ENCODE measurements around the gene ARHGAP26. TPM values are rescaled to one million over a fixed set of nuclear protein-coding genes. Genes with fewer than 3 reads are reported as not detected.
"Not testable (repeated sequence)": the region's sequence is repeated elsewhere in the genome, so short reads cannot be mapped to it uniquely, and the experiment has no call there.

ARHGAP26 gene
- total RNA-seq, 1 donor from 2014 or later = 7.4 TPM

DNA sequence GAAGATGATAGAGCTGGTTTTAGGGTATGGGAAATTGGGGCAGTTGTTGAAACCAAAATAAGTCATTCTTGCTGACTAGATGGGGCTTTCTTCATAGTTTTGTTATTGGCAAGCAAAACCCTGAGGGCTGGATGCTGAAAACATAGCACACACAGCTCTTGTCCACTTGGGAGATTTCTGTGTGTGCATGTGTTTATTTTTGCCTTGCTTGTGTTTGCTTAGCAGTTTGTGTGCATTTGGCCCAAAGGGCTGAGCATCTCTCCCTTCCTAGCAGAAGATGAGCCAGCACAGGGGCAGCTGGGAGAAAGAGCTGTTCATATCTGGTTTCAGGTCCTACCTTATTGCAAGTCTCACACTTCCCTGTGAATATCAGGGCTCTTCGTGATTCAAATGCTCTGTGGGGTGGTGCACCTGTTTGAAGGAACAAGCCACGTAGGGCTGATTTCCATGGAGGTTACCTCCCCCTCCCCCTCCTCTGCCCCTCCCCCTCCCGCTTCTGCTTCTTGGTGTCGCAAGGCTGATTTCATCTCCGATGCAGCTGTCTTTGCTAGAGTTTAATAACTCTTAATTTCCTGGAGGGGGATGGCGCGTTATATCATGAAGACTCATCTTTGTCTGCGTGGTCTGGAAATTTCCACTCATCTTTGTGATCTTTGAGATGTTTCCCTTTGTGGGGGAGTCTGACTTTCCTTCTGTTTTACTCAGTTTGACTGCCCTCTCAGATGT, 296.5 kb downstream of the ARHGAP26 start:
- DNase-seq (ENCODE audit: low spot score) (no peak), ATAC-seq (no peak)

DNA sequence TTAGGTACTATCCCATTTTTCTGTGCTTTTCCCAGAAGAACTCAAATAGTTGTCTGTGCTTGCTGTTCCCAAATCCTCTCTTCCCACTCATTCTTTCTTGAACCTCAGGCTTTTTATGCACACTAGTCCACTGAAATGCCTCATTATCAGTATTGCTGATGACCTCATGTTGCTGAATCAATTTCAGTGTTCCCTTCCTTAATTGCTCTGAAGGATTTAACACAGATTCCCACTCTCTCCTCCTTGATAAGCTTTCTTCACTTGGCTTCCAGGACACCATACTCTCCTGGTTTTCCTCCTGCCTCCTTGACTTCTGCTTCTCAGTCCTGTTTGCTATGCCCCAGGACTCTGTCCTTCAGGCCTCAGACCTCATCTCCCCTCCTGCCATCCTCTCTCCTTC, 298.5 kb downstream of the ARHGAP26 start:
- DNase-seq (ENCODE audit: low spot score) = no peak
- no peak for ATAC-seq

DNA sequence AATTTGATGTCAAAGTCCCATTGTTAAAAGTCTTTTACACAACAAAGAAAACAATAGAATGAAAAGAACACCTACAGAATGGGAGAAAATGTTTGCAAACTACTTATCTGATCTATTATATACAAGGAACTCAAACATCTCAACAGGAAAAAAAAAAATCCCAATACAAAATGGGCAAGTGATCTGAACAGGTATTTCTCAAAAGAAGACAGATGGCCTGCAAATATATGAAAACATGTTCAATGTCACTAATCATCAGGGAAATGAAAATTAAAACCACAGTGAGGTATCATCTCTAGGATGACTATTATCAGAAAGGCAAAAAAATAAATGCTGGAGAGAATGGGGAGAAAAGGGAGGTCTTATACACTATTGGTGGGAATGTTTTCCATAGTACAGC, 301.8 kb downstream of the ARHGAP26 start:
- no peak for ATAC-seq
- DNase-seq (ENCODE audit: low spot score) = no peak

DNA sequence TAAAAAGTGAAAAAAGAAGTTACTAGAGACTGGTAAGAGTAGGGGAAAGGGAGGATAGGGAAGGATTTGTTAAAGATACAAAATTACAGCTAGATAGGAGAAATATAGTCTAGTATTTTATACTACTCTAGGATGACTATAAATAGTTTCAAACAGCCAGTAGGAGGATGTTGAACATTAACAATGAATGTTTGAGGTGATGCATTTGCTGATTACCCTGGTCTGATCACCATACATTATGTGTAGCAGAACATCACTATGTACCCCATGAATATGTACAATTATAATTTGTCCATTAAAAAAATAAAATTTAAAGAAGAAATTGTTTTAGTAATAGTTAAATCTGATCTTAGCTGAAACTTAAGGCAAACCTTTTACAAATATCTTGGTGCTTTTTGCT, 302.6 kb downstream of the ARHGAP26 start:
- DNase-seq (ENCODE audit: low spot score) = no peak
- ATAC-seq = no peak

DNA sequence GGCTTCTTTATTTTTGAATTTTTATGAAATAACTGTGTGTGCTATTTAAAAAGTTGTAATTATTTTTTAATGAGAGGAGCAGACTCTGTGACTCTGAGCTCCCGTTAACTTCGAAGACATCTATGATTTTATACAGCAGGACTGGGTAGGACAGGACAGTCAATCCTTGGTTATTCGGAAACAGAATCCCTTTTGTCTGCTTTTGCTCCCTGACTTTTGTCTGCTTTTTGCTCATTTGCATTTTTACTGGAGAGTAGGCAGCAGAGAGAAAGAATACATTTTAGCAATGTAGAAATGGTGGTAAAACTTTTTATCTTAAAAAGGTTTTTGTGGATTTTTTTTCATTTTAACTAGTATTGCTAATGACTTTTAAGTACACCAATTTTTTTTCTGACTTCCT, 303.6 kb downstream of the ARHGAP26 start:
- DNase-seq (ENCODE audit: low spot score) = no peak
- ATAC-seq = no peak

DNA sequence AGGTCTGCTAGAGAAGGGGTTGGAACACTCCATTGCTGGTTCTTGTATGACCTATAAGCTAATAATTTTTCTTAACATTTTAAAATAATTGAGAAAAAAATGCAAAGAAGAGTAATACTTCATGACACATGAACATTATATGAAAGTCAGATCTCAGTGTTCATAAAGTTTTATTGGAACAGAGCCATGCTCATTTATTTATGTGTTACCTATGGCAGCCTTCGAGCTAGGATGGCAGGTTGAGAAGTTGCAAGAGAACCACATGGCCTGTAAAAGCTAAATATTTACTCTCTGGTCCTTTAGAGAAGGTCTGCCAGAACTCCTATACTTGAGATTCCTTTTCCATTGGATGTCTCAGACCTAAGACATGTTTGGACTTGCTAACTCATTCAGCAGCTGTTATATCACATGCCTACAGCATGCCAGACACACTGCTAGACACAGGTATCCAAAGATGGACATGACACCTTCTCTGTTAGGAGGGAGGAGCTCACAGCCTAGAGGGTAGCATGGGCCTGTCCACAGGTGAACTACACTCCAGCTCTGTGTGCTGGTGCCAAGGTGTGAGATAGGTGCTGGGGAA, 304.3 kb downstream of the ARHGAP26 start:
- no peak for DNase-seq (ENCODE audit: low spot score)
- no peak for ATAC-seq

DNA sequence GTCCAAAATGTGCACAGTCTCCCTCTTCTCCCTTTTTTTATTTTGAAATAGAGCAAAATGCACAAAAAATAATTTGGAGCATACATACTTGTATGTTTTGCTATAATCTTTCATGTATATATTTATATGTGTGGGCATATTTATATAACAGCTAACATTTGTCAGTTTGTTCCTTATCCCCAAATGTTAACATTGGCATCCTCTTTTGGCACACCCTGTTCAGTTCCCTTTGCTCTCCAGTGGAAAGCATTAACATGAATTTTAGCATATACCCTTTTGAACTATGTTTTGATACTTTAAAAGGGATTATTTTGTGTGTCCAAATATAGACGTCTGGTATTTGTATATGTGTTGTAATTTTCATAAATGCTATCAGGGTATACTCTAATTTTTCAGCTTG, 306.2 kb downstream of the ARHGAP26 start:
- DNase-seq (ENCODE audit: low spot score) = no peak
- ATAC-seq = no peak

DNA sequence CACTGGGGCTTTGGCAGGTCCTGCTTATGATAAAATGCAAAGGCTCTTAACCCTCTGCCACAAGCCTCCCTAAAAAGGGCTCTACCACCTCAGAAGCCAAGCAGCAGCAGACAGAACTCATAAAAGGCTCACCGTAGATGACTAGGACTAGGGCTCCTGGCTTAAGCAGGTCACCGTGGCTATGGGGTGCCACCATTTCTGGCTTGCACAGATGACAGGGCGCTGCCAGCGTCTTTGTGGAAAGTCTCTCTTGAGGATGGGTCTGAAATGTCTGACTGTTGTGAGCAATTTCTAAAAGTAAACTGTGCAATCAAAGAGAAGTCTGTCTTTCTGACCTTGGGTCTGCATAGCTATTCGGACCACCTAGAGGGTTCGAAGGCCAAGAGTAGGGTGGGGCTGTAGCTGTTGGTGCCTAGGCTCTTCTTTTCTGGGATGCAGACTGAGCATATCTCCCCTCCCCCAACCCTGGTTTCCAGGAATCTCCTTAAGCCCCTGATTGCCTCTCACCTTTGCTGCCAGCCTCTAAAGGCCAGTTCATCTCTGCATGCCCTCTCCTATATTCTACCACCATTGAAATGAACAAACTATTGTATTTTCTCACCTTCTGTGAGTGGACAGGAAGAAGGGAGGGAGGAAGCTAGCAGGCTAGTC, 307.4 kb downstream of the ARHGAP26 start:
- no peak for DNase-seq (ENCODE audit: low spot score)
- no peak for ATAC-seq

DNA sequence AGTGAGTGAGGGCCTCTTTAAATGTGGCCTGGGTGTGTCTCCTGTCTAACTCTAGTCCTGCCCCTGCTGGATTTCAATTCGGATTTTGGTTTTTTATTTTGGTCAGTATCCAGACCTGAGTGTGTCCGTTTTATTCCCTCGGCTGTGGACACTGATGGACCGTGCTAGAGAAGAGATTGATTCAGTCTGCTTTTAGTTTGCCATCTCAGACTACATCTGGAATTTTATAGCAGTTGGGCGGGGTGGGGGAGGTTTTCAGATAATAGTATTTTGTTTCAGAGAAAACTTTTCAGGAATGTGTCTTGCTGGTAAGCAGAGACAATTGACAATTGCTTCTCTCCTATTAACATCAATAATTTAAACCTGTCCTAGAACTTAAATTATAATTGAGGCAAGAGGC, 308.1 kb downstream of the ARHGAP26 start:
- DNase-seq (ENCODE audit: low spot score) = no peak
- no peak for ATAC-seq

DNA sequence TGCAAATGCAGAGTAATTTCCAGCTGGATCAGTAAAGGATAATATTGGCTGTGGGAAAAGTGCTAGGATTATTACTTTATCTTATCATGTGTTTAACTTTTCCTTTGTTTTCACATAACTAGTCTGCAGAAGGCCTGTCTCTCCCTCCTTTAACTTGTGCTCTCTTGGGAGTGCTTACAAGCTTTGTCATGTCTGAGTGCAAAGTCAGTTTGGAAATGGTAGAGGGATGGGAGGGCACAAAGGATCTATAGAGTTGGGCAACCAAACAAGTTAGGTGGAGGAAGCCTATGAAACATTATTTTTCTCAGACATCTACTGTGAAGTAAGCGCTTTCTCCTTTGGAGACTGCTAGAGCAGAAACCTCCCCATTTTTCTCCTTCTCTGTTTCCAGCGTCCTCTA, 308.8 kb downstream of the ARHGAP26 start:
- no peak for ATAC-seq
- no peak for DNase-seq (ENCODE audit: low spot score)

DNA sequence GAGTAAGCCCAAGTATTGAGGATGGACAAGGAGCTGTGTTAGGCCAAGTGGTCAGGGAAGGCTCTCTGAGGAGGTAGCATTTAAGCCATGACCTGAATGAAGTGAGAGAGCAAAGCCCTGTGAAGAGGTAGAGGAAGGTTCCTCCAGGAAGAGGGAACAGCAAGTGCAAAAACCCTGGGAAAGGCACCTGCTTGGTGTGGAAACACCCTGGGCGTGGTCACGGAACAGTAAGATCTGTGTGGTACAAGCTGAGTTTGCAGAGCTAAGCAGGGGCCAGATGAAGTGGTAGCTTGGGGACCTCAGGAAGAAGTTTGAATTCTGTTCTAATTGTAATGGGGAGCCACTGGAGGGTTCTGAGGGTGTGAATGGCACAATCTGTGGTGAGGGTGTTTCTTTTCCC, 310.2 kb downstream of the ARHGAP26 start:
- DNase-seq (ENCODE audit: low spot score) = no peak
- no peak for ATAC-seq

DNA sequence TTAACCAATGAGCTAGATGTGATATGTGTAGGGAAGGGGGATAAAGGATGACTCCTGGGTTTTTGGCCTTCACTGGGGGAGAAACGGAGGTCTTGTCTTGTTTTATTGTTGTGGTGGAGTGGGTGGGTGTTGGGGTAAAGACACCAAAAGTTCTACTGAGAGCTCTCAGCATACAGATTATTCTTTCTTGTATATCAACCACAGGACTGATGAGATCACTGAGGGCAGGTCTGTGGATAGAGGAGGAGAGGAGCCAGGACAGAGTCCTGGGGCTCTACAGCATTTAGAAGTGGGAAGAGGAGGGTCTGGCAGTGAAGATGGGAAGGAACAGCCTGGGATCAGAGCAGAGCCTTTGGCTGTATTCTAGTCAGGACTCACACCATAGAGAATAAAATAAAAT, 310.8 kb downstream of the ARHGAP26 start:
- DNase-seq (ENCODE audit: low spot score) (no peak), ATAC-seq (no peak)

DNA sequence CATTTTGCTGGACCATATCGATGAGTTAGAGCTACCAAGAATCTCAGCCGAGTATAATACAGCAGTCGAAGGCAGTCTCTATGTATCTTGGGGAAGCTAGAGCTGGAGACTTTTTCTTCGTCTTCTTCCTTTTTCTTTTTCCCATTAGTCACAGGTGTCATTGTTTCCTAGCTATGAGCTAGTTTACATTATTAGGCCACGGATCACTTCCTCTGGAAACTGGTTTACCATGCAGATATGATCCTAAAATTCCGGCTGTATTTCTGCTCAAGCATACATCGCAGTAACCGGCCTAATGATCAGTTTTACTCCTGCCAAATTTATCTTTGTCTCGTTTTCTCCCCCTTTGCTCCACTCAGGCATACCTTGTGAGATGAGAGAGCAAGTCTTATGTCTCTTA, 312.8 kb downstream of the ARHGAP26 start:
- no peak for ATAC-seq
- no peak for DNase-seq (ENCODE audit: low spot score)

DNA sequence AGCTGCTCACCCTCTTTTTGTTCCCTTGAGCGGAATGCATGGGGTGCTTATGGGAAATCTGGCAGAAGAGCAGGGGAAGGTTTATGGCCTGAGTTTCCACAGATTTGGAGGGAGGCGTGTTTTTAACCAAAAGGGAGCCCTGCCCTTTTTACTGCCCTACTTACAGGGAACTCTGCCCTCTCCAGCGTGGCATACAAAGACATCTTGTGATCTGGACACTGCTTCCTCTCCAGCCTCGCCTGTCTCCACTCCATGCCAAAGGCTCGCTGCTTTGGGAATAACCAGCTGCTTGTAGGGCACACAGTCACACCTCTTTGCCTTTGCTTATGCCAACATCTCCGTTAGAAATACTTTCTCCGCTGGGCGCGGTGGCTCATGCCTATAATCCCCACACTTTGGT, 314.2 kb downstream of the ARHGAP26 start:
- no peak for DNase-seq (ENCODE audit: low spot score)

DNA sequence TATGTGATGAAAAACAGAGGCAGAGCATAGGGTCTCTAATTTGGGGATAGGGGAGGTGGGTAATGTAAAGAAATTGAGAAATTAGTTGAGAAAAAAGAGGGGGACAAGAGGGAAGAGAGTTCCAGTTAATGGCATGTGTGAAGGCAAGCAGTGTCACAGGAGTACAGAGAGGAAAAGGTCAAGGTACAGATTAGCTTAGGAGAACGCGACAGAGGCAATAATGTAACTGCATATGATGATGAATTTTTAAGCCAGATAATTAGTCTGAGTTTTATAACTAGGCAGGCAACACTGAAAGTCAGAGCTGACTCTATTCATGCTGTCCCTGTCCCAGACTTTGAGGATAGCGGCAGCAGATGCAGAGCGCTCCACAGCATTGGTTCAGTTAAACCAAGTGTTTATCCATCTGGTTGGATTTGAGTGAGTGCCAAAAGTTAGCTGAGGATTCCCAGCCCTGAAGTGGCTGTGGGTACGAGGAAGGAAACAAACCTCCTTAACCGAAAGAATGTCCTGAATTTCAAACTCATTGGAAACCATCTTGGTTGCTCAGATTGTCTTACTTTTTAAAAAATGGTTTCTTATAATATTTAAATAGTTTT, 315.2 kb downstream of the ARHGAP26 start:
- DNase-seq (ENCODE audit: low spot score) (no peak), ATAC-seq (no peak)

More for the DNA sequence above, 314.2 kb downstream of the ARHGAP26 start:
- no peak for ATAC-seq

DNA sequence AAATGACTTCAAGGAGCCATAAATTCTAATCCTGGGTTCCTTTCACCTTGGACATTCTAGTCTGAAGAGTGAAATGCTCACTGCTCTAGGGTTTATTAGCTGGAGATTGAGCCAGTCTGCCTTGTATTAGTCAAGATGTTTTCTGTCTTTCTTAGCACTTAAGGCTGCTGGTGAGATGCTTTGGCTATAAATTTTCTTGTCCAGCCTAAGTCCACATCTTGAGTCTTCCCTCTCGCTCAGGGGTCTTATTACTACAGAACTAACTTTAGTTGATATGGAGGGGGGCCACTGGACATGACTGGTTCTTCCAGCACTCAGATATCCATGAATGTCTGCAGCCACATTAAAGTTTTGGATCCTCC, 316.4 kb downstream of the ARHGAP26 start:
- no peak for DNase-seq (ENCODE audit: low spot score)
- no peak for ATAC-seq

DNA sequence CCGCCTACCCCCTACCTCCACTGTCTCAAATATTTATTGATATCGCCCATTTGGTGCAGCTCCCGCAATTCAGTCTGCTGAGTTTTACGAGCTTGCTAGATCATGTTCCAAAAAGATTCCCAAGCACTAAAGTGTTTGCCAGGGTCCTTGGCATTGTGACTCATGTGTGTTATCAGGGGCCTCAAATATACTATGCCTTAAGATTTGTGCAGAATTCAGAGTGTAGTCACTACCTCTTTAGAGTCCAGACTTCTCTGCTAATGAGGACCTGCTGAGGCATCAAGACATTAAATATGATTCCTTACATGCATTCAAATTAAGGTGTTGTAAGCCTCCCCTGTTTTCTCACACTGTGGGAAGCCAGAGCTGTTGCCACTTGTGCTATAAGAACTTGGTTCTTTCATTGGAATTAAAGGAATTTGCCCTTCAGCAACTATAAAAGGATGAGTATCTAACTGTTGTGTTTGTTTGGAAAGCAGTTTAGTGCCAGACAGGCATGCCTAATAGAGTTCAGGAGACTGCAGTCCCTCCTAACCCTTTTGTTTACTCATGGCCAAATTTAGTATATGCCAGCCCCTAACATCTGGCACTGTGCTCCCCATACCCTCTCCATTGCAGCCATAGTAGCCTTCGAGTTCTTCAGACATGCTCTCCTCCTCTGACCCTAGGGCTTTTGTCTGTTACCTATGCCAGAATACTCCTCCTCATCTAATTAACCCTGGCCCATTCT, 316.9 kb downstream of the ARHGAP26 start:
- DNase-seq (ENCODE audit: low spot score) = no peak

DNA sequence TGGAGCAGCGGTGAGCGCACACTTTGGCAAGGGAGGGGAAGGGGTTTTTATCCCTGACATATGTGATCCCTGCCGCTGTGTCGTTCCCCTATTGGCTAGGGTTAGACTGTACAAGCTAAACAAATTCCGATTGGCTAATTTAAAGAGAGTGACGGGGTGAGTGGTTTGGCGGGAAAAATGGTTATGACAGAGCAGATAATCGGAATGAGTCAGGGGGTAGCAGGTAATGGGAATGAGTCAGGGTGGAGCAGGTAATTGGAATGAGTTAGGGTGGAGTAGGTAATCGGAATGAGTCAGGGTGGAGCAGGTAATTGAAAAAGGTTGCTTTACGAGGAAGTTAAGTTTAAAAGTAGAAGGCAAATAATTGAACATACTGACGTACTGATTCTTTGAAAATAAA, 318.5 kb downstream of the ARHGAP26 start:
- not testable (repeated sequence) for DNase-seq (ENCODE audit: low spot score); ATAC-seq

More for the DNA sequence above, 316.9 kb downstream of the ARHGAP26 start:
- no peak for ATAC-seq

DNA sequence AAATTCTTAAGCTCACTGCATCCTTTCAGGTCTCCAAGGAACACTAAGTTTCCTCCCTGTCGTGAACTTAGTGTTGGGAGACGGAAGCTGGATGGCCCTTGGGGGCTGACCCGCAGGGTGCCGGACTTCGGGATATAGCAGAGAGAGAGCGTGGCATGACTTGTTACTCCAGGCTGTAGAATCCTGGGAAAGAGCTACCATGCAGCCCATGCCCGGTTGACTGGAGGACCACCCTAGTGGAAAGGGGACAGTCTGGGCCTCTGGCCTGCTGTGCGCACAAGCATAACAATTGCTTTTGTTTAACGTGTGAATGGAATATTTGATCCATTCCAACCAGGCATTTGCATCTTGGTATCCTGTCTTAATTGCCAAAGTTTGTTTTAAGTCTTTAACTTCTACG, 319.9 kb downstream of the ARHGAP26 start:
- ATAC-seq; DNase-seq (ENCODE audit: low spot score): not testable (repeated sequence)

DNA sequence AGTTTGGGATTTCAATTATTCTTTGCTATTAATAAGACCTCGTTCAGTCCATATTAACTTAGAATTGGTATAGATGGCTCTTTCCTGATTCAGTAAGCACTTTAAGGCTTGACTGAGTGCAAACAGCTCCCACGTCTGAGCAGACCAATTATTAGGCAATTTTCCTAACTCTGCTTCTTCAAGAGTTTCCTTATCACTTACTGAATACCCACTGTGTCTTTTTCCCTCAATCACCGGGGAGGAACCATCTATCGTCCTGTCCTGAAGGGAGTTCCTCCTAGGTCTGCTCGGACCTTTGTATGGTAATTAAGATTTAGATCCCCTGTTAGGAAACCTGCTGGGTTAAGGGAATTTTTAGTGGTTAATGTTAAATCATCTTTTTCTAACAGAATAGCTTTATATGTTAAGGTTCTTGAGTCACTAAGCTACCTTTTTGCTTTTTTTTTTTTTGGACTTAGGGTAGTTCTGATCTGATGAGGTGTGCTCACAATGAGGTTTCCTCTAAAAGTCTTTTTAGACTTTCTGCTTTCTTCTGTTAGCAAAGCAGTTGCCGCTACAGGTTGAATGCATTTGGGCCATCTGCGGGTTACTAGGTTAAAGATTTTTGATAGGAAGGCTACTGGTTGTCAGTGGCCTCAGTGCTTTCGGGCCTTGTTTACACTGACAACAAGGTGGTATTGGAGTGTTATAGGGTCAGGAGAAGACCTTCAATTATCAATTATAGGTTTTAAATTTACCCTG, 322.7 kb downstream of the ARHGAP26 start:
- not testable (repeated sequence) for DNase-seq (ENCODE audit: low spot score)

More for the DNA sequence above, 322.7 kb downstream of the ARHGAP26 start:
- not testable (repeated sequence) for ATAC-seq
